GM19238 (cell line): ENCODE measurements around the gene PIK3C3.
A peak's percentile ranks its signal among the peaks of the same experiment; 100 is the strongest.

Experiments used
- DNase-seq: peaks from one replicate; pipeline ENCODE4 v3.0.0; 2011; ENCODE audit warnings: low spot score; ENCODE audit not compliant: insufficient read length

PIK3C3 gene

DNA sequence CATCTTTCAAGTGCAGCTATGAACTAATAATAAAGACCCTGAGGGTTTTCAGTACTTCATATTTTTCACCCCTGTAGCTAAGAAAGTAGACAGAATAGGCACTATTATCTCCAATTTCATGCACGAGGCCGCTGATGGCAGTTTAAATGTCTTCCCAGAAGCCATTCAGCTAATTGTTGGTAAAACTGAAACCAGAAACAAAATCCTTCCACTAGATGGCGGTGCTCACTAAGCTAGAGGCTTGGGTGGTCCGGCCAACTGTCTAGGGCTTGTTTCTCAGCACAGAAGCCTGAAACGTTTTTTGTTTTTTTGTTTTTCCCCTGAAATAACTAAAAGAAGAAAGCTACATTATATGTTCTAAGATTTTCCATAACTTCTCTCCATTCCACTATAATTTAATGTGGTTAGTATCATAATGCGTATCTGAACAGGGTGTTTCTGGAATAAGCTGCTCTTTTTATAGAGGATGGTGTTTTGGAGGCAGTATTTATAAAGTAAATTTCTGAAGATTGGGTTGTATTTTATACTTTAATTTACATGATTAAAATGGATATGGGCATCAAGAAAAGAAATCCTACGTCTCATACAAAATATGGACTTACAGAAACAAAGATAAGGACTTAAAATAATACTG is 159.4 kb downstream of the PIK3C3 start:
- DNase-seq, result peak; percentile 16

DNA sequence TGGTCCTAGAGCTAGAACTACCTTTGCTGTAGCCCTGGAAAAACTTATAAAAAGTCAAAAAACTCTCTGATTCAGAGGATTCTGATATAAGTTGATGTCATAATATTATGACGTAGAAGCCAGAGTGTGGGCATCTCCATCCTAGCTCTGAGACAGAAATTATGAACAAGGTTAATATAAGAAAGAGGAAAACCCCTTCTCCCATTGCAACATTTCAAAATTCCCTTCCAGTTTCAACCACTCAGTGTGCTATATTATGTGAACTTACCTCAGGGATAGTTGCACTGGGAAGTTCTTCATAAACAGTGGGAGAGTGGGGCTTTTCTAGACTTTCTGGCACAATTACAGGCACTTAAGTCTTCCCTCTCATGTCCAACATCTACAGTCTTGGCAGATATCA is 171.6 kb downstream of the PIK3C3 start:
- no peak for DNase-seq

- DNase-seq, result no peak
Measured at GRCh38 chr18:42131066-42131929, 176.3 kb downstream of the PIK3C3 start.

GRCh38 chr18:42131930-42132244 is 176.9 kb downstream of the PIK3C3 start:
- no peak for DNase-seq
